Activated T-helper 9 cell treated with anti-CD3 and anti-CD28 coated beads, Interleukin-2, amount 50 U/mL, for 16 hours (primary cell): Measurements from ENCODE around the gene TNNI2.
"Not testable (repeated sequence)": the region's sequence is repeated elsewhere in the genome, so short reads cannot be mapped to it uniquely, and the experiment has no call there.

Experiments
- DNase-seq: peaks from one replicate; pipeline ENCODE4 v3.0.0-alpha.2; 2020; ENCODE audit warnings: low read depth

Gene TNNI2

DNA sequence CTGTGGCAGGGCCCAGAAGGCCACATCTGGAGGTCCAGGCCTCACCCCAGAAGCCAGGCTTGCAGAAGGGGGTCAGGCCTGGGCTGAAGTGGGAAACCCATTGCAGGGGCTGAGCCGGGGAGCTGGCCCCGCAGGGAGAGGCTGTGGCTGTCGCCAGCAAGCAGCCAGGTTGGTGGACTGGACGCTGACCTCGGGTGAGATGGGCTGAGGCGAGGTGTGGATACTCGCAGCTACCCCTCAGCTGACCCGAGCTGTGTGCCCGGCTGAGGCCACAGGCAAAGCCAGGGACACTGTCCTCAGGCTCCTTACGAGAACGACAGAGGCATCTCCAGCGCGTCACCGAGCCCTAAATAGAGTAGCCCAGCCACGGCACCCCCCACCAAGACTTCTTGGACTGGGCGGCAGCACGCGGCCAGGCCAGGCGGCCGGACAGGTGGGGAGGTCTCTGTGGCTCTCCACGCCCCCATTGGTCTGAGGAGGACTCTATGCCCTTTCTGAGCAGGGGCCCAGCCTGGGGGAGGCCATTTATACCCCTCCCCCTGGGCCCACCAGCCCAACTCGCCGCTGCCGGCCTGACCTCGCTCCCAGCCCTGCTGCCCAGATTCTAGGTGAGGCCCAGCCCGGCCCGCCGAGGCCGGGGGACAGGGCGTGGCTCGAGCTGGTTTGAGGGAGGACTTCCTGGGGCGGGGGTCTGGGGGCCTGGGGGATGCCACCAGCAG, at the start of gene TNNI2:
TSS of gene TNNI2 (plus strand) at position 556 of the 719 bp plus-strand sequence. CDS start 716 bp downstream, outside the sequence.
- DNase-seq = no peak

GRCh38 chr11:1791912-1792311, 46.9 kb upstream of the TNNI2 start:
- DNase-seq = no peak

DNA sequence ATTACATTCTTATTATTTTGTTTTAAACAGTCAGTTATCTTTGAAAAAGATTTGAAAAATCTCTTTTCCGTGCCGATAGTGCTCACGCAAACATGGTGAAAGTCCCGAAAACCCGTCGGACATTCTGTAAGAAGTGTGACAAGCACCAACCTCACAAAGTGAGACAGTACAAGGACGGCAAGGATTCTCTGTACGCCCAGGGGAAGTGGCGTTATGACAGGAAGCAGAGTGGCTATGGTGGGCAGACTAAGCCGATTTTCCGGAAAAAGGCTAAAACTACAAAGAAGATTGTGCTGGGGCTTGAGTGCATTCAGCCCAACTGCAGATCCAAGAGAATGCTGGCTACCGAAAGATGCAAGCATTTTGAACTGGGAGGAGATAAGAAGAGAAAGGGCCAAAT, 46.3 kb upstream of the TNNI2 start:
- DNase-seq = no peak

DNA sequence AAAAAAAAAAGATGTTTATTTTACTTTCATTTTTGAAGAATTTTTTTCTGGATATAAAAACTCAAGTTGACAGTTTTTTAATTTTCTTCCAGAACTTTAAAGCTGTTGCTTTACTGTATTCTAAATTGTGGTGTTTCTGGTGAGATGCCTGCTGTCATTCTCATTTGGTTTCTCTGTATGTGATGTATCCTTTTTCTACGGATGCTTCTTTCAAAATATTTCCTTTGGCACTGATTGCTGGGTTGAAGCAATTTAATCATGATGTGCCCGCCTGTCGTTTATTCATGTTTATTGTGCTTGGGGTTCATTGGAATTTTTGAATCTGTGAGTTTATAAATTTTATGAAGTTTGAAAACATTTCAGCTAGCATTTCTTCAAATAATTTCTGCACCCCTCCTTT, 45.7 kb upstream of the TNNI2 start:
- no peak for DNase-seq

DNA sequence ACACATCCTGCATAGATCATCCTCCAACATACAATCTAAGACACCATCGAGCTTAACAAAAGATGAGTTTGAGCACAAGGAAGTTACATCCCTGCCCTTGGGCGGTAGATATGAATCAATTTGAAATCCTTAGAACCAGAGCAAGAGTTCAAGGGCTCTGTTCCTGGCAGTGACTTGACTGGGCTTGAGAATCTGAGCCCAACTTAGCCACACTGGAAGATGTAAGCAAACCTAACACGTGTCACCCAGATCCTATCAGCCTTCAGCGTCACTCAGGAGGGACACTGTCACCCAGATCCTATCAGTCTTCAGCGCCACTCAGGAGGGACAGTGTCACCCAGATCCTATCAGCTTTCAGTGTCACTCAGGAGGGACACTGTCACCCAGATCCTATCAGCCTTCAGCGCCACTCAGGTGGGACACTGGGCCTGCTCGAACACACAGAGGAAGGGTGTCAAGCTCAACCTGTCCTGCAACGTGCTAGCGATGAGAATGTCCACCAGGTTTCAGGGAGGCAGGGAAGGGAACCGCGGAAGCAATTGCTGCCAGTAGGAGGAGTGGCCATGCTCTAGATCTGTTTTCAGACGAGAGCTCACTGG, 42.3 kb upstream of the TNNI2 start:
- no peak for DNase-seq

- no peak for DNase-seq
Measured at GRCh38 chr11:1797391-1798125, 41.2 kb upstream of the TNNI2 start.

- DNase-seq = no peak
Measured at GRCh38 chr11:1803246-1803645, 35.5 kb upstream of the TNNI2 start.

GRCh38 chr11:1803835-1804519, 34.8 kb upstream of the TNNI2 start:
- DNase-seq = not testable (repeated sequence)

DNA sequence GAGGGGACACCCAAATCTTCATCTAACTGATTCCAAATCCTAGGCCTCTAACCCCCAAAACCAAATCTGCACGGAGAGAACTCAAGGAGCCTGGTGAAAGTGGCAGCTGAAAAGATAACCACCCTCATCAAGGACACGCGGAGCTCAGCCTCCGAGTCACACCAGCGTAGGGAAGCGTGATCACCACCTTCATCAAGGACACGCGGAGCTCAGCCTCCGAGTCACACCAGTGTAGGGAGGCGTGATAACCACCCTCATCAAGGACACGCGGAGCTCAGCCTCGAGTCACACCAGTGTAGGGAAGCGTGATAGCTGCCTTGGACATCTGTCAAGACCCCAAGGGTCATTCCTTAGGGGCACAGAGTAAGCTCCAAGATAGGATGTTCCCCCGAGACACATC, 33.3 kb upstream of the TNNI2 start:
- no peak for DNase-seq

DNA sequence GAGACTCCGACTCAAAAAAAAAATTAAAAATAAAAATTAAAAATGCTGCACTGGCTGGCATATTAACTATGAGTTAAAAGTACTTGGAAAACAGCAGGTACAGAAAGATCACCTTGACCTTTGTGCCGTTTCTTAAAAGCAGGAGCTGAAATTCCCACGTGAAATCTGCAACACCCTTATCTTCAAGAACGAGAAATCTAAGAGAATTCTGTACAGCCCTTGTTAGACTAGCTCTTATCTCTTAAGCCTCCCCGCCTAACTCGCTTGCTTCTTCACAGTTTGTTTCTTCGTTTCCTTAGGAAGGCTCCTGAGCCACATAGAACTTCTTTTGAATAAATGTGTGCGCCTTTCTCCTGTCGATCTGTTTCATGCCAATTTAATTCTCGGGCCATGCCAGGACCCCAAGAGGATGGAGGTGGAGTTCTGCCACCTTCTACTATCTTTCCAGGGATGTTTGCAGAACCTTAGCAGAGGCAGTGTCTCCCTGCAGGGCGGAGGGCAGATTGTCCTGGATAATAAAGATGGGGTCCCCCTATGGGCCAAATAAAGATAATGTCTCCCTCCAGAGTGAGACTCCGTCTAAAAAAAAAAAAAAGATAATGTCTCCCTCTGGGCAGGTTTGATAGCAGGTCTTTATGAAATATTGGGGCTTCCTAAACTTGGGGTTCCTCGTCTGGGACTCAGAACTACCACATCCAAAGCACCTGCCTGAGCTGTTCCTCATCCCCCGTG, 31.4 kb upstream of the TNNI2 start:
- DNase-seq = no peak

DNA sequence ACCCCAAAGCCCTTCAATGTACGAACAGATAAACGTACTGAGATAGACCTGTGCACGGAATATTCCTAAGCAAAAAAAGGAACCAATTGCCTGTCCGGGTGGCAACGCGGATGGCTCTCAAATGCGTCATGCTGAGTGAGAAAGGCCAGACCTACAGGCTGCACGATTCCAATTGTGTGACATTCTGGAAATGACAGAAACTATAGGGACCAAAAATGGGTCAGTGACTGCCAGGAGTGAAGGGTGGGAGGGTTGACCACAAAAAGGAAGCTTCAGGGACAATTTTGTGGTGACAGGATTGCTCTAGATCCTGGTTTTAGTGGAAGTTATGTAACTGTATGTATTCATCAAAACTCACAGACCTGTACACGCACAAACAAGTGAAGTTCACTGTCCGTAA, 28.0 kb upstream of the TNNI2 start:
- no peak for DNase-seq

DNA sequence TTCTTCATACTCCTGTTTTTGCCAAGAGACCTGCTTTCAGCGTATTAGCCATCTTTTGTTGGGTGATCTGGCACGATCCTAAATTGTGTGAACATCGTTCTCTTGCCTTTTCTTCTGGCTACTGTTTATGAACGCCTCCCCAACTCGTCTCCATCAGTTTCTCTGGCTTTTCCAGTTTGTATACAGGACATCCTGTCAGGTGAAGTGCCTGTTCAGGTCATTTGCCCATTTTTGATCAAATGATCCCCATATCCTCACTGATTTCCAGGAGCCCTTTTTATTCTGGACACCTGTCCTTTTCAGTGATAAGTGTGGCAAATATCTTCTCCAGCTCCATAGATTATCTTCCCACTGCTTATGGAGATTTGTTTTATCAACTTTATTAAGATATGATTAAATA, 26.5 kb upstream of the TNNI2 start:
- no peak for DNase-seq

DNA sequence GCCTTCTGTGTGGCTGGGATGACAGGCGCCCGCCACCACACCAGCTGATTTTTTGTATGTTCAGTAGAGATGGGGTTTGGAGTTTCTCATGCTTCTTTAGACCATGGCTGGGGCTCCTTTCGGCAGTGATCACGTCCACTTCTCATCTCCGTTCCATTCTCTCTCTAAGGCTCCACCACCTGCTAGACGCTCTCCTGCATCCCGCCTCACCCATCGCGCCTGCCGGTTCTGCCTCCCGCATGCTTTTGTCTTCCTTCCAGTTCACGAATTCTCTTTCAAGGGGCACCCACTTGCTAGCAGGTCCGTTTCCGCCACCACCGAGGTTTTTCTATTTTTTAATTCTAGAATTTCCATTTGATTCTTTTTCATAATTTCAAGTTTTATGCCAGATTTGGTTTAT, 26.0 kb upstream of the TNNI2 start:
- DNase-seq = no peak

DNA sequence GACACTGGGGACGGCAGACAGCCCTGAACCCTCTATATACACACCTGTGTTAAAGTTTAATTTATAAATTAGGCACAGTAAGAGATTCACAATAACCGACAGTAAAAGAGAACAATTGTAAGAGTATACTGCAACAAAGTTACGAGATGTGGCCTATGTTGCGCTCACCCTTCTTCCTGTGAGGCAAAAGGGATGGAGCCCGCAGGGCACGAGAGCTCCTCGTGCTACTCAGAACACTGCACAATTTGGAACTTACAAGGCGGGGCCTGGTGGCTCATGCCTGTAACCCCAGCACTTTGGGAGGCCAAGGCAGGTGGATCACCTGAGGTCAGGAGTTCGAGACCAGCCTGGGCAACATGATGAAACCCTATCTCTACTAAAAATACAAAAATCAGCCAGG, 25.4 kb upstream of the TNNI2 start:
- DNase-seq = not testable (repeated sequence)

- no peak for DNase-seq
Measured at GRCh38 chr11:1814691-1815090, 24.1 kb upstream of the TNNI2 start.

- DNase-seq = no peak
Measured at GRCh38 chr11:1815311-1815710, 23.5 kb upstream of the TNNI2 start.

GRCh38 chr11:1815751-1816150, 23.0 kb upstream of the TNNI2 start:
- no peak for DNase-seq

DNA sequence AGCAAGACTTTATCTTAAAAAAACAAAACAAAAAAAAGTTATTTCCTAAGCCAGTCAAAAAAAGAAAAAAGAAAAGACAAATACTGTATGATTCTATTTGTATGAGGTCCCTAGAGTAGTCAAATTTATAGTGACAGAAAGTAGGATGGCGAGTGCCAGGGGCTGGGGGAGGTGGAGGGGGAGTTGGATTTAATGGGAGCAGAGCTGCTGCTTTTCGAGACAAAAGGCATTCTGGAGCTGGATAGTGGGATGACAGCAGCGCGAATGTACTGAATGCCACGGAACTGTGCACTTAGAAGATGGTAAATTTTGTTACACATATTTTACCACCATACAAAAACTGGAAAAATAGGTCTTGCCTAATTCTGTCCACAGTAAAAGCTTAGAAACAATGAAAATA, 21.8 kb upstream of the TNNI2 start:
- no peak for DNase-seq

DNA sequence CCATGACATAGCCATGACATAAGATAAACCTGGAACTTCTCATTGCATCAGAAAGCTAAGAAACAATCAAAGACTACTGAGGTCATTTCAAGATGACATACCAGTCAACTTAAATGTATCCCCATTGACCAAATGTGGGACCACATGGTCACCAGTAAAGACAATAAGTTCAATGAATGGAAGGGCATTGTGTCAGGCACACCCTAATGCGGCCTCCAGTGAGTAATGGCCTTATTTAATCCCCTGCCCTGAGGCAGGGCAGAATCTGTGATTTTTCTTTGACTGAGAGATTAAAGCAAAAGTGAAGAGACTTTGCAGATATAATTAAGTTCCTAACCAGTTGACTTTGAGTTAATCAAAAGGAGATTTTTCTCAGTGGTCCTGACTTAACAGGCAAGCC, 21.3 kb upstream of the TNNI2 start:
- no peak for DNase-seq

GRCh38 chr11:1819074-1819473, 19.7 kb upstream of the TNNI2 start:
- DNase-seq = no peak

- DNase-seq = no peak
Measured at GRCh38 chr11:1820463-1821325, 18.1 kb upstream of the TNNI2 start.
